ENCODE results near the gene HSFX1.

GRCh38 chrX:149825424-149825823 is 51.6 kb downstream of the HSFX1 start:
- TF ChIP-seq CTCF (IDR thresholded peaks at IDR 0.05; ENCODE audit: poor library complexity, severe bottlenecking) (no peak), RAD21 (conservative IDR thresholded peaks at IDR 0.05) (no peak), POLR2AphosphoS5 (IDR thresholded peaks at IDR 0.05) (no peak)
